ENCODE results near the gene PHEX.

The PHEX gene

GRCh38 chrX:22296871-22297270 lies 264.7 kb downstream of the PHEX start:
- CTCF ChIA-PET = no interaction called here
- H3K36me3 ChIP-seq (ENCODE audit: control insufficient read depth in 4 of 4, insufficient read depth in 4 of 4, low read length in 3 of 4) = no peaks in the 10 kb centered on the region
- peaks cover 0 to 5% (median 3%) of the 10 kb centered on the region in 4 experiments for H3K4me1 ChIP-seq (ENCODE audit: control extremely low read depth in 1 of 4, control insufficient read depth in 4 of 4, insufficient read depth in 4 of 4, low read length in 3 of 4)
- H3K9me3 ChIP-seq (ENCODE audit: control extremely low read depth in 1 of 5, control insufficient read depth in 4 of 5, insufficient read depth in 2 of 5, low read depth in 1 of 5, low read length in 4 of 5) = no peaks in the 10 kb centered on the region
- no peak overlapping the region for H3K27ac ChIP-seq (ENCODE audit: insufficient read depth in 1 of 2, low read depth in 1 of 2, low read length in 2 of 2, poor library complexity in 1 of 2, severe bottlenecking in 2 of 2)
- WGBS (ENCODE audit: insufficient coverage) = no CpG with 5 or more reads among the region's 2 CpGs
- POLR2A ChIA-PET = no interaction called here
- H3K27me3 ChIP-seq (replicated peaks in 2 of 5; ENCODE audit: control insufficient read depth in 4 of 5, insufficient read depth in 5 of 5, low read length in 4 of 5) = no peaks in the 10 kb centered on the region
- no peak overlapping the region for H3K4me3 ChIP-seq (ENCODE audit: control insufficient read depth in 1 of 7, extremely low read depth in 1 of 7, insufficient read depth in 4 of 7, low read depth in 2 of 7, low read length in 6 of 7)
- no peak for DNase-seq

- H3K36me3 ChIP-seq (ENCODE audit: control insufficient read depth in 4 of 4, insufficient read depth in 4 of 4, low read length in 3 of 4) = no peaks in the 10 kb centered on the region
- H3K27me3 ChIP-seq (replicated peaks in 2 of 5; ENCODE audit: control insufficient read depth in 4 of 5, insufficient read depth in 5 of 5, low read length in 4 of 5) = no peaks in the 10 kb centered on the region
- ChIA-PET CTCF (no interaction called here), POLR2A (no interaction called here)
- H3K27ac ChIP-seq (ENCODE audit: insufficient read depth in 1 of 2, low read depth in 1 of 2, low read length in 2 of 2, poor library complexity in 1 of 2, severe bottlenecking in 2 of 2) = no peak overlapping the region
- no peaks in the 10 kb centered on the region for H3K9me3 ChIP-seq (ENCODE audit: control extremely low read depth in 1 of 5, control insufficient read depth in 4 of 5, insufficient read depth in 2 of 5, low read depth in 1 of 5, low read length in 4 of 5)
- H3K4me1 ChIP-seq (ENCODE audit: control extremely low read depth in 1 of 4, control insufficient read depth in 4 of 4, insufficient read depth in 4 of 4, low read length in 3 of 4) = peaks cover 0 to 5% (median 3%) of the 10 kb centered on the region in 4 experiments
- 0% methylated on average over 2 of the region's 2 CpGs for WGBS (ENCODE audit: insufficient coverage)
- DNase-seq = peak in 2 of 3 donors; percentile 36 to 50
- H3K4me3 ChIP-seq (ENCODE audit: control insufficient read depth in 1 of 7, extremely low read depth in 1 of 7, insufficient read depth in 4 of 7, low read depth in 2 of 7, low read length in 6 of 7) = no peak overlapping the region
These were observed 268.0 kb downstream of the PHEX start for GRCh38 chrX:22300130-22300529.
